Neural progenitor cell (in vitro differentiated cells): ENCODE data around the gene PARD3B. TPM values are rescaled to one million over a fixed set of nuclear protein-coding genes. Genes with fewer than 3 reads are reported as not detected.

Experiments
- DNase-seq: peaks from one replicate; pipeline ENCODE4 v3.0.0-alpha.2; 2016; ENCODE audit warnings: low spot score
- H2AFZ ChIP-seq: fragments of 200-600 bp; sonication (generic); replicated peaks from 2 replicates; pipeline ENCODE4 v1.6.1; 2016; ENCODE audit warnings: antibody characterized with exemption
- H3F3A ChIP-seq: fragments of 200-600 bp; sonication (generic); 2 replicates; pipeline ENCODE4 v1.6.1; 2016; ENCODE audit warnings: antibody characterized with exemption, low read depth
- H3K27ac ChIP-seq: fragments of 200-600 bp; sonication (generic); 2 replicates; pipeline ENCODE4 v1.5.1; 2016; ENCODE audit warnings: mild to moderate bottlenecking
- H3K27me3 ChIP-seq: fragments of 200-600 bp; sonication (generic); 2 replicates; pipeline ENCODE4 v1.6.1; 2016; ENCODE audit warnings: mild to moderate bottlenecking, moderate library complexity
- H3K36me3 ChIP-seq: fragments of 200-600 bp; sonication (generic); 2 replicates; pipeline ENCODE4 v1.5.1; 2016
- H3K4me1 ChIP-seq: fragments of 200-600 bp; sonication (generic); 2 replicates; pipeline ENCODE4 v1.6.1; 2016; ENCODE audit warnings: mixed run types
- H3K4me2 ChIP-seq: fragments of 200-600 bp; sonication (generic); 2 replicates; pipeline ENCODE4 v1.6.1; 2016
- H3K4me3 ChIP-seq: fragments of 200-600 bp; sonication (generic); 2 replicates; pipeline ENCODE4 v1.5.1; 2016
- H3K79me2 ChIP-seq: fragments of 200-600 bp; sonication (generic); 2 replicates; pipeline ENCODE4 v1.6.1; 2016; ENCODE audit warnings: low read depth
- H3K9ac ChIP-seq: fragments of 200-600 bp; sonication (generic); 2 replicates; pipeline ENCODE4 v1.6.1; 2016
- H3K9me3 ChIP-seq: fragments of 200-600 bp; sonication (generic); 2 replicates; pipeline ENCODE4 v1.5.1; 2016; ENCODE audit warnings: low read depth
- H4K20me1 ChIP-seq: fragments of 200-600 bp; sonication (generic); 2 replicates; pipeline ENCODE4 v1.6.1; 2016; ENCODE audit warnings: low read depth
- H3K27ac Mint-ChIP-seq: 3 replicates; pipeline ENCODE4 v1.8.0; 2021; ENCODE audit warnings: mixed read lengths
- H3K27me3 Mint-ChIP-seq: 2 replicates; pipeline ENCODE4 v1.8.0; 2022; ENCODE audit warnings: low read depth, mild to moderate bottlenecking, inconsistent platforms, moderate library complexity, mixed read lengths; ENCODE audit not compliant: insufficient read depth
- H3K36me3 Mint-ChIP-seq: 3 replicates; pipeline ENCODE4 v1.8.0; 2021; ENCODE audit warnings: mixed read lengths
- H3K4me1 Mint-ChIP-seq: 3 replicates; pipeline ENCODE4 v1.8.0; 2021; ENCODE audit warnings: mixed read lengths
- H3K4me3 Mint-ChIP-seq: 3 replicates; pipeline ENCODE4 v1.8.0; 2021; ENCODE audit warnings: mild to moderate bottlenecking, moderate library complexity, mixed read lengths
- H3K9me3 Mint-ChIP-seq: 3 replicates; pipeline ENCODE4 v1.8.0; 2020; ENCODE audit warnings: mixed read lengths
- EZH2 ChIP-seq: fragments of 200-600 bp; sonication (generic); IDR thresholded peaks from 2 replicates; pipeline ENCODE4 v1.6.1; 2017; ENCODE audit warnings: antibody characterized with exemption, mild to moderate bottlenecking, moderate library complexity
- EZH2phosphoT487 ChIP-seq: fragments of 200-600 bp; sonication (generic); IDR thresholded peaks from 2 replicates; pipeline ENCODE4 v1.6.1; 2017; ENCODE audit warnings: antibody characterized with exemption
- total RNA-seq: library from RNA; depleted of rRNA; stranded (reverse); fragments of >200 nt; gene quantifications from 2 replicates; pipeline ENCODE4 v1.2.3, GENCODE V29; 2015; ENCODE audit warnings: low replicate concordance
- TF ChIP-seq, protein P1 (sequence below): fragments of 200-600 bp; sonication (generic); IDR thresholded peaks from 2 replicates; pipeline ENCODE4 v1.5.1; 2017; ENCODE audit warnings: antibody characterized with exemption, mild to moderate bottlenecking

The PARD3B gene
- total RNA-seq, 1 donor from 2014 or later = 8.4 TPM

DNA sequence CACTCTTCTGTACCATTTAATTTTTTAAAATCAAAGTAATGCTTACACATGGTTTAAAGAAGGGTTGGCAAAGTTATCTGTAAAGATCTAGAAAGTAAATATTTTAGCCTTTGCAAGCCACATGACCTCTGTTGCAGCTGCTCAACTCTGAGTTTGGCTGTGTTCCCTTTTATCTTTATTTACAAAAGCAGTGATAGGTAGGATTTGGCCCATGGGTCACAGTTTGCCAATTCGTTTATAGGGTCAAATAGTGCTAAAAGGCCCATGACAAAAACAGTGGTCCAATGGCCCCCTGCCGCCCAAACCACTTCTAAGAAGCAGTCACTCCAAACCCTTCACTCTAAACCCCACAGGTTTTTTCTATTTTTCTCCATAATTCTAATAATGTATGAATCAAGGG is 124.8 kb downstream of the PARD3B start:
- no peak for DNase-seq
- Histone ChIP-seq H3K4me1 (peaks cover 10% of the 10 kb centered on the region), H3K27me3 (no peaks in the 10 kb centered on the region), H2AFZ (no peak overlapping the region), H3K79me2 (no peaks in the 10 kb centered on the region), H3K9ac (no peak overlapping the region), H3K27ac (no peak overlapping the region), H3K36me3 (no peaks in the 10 kb centered on the region), H3K9me3 (no peaks in the 10 kb centered on the region), H4K20me1 (no peaks in the 10 kb centered on the region), H3F3A (no peaks in the 10 kb centered on the region), H3K4me3 (no peak overlapping the region), H3K4me2 (no peak overlapping the region)
- no peaks in the 10 kb centered on the region for H3K36me3 Mint-ChIP-seq
- TF ChIP-seq, protein P1, sequence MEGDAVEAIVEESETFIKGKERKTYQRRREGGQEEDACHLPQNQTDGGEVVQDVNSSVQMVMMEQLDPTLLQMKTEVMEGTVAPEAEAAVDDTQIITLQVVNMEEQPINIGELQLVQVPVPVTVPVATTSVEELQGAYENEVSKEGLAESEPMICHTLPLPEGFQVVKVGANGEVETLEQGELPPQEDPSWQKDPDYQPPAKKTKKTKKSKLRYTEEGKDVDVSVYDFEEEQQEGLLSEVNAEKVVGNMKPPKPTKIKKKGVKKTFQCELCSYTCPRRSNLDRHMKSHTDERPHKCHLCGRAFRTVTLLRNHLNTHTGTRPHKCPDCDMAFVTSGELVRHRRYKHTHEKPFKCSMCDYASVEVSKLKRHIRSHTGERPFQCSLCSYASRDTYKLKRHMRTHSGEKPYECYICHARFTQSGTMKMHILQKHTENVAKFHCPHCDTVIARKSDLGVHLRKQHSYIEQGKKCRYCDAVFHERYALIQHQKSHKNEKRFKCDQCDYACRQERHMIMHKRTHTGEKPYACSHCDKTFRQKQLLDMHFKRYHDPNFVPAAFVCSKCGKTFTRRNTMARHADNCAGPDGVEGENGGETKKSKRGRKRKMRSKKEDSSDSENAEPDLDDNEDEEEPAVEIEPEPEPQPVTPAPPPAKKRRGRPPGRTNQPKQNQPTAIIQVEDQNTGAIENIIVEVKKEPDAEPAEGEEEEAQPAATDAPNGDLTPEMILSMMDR = no peak
- TF ChIP-seq EZH2phosphoT487 (no peak), EZH2 (no peak)
- peaks cover 3% of the 10 kb centered on the region for H3K4me1 Mint-ChIP-seq
- peaks cover 3% of the 10 kb centered on the region for H3K27me3 Mint-ChIP-seq
- no peaks in the 10 kb centered on the region for H3K9me3 Mint-ChIP-seq
- no peak overlapping the region for H3K4me3 Mint-ChIP-seq
- H3K27ac Mint-ChIP-seq = no peak overlapping the region

DNA sequence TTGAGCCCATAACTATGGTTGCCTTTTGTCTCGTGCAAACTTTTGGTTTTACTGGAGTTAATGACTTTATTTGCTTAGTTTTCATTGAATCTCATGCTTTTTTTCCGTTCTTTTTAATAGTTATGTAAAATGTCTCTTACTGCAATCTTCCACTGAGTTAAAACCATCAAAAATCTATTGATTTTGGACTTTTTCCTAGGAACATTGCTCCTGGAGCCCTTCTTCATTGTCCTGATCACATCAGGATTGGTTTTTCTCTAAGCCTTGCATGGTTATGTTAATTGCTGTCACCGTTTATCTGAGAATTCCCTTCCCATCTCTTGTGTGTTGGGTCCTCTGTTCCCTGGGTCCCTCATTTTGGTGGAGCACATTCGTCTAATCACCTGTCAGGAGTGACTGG is 125.5 kb downstream of the PARD3B start:
- no peak for TF ChIP-seq EZH2
- TF ChIP-seq, protein P1 = no peak
- no peak for TF ChIP-seq EZH2phosphoT487
- H2AFZ ChIP-seq = no peak overlapping the region
- H3K4me3 ChIP-seq = no peak overlapping the region
- no peaks in the 10 kb centered on the region for H3K79me2 ChIP-seq
- H3K9ac ChIP-seq = no peak overlapping the region
- no peak overlapping the region for H3K27ac Mint-ChIP-seq
- H3K27ac ChIP-seq = no peak overlapping the region
- H3K4me3 Mint-ChIP-seq = no peak overlapping the region
- no peaks in the 10 kb centered on the region for H3K9me3 Mint-ChIP-seq
- peaks cover 3% of the 10 kb centered on the region for H3K27me3 Mint-ChIP-seq
- DNase-seq = no peak
- H3F3A ChIP-seq = no peaks in the 10 kb centered on the region
- H3K4me1 ChIP-seq = peaks cover 10% of the 10 kb centered on the region
- no peaks in the 10 kb centered on the region for H3K36me3 Mint-ChIP-seq
- peaks cover 3% of the 10 kb centered on the region for H3K4me1 Mint-ChIP-seq
- no peak overlapping the region for H3K4me2 ChIP-seq
- H3K27me3 ChIP-seq = no peaks in the 10 kb centered on the region
- no peaks in the 10 kb centered on the region for H3K36me3 ChIP-seq
- no peaks in the 10 kb centered on the region for H4K20me1 ChIP-seq
- H3K9me3 ChIP-seq = no peaks in the 10 kb centered on the region

DNA sequence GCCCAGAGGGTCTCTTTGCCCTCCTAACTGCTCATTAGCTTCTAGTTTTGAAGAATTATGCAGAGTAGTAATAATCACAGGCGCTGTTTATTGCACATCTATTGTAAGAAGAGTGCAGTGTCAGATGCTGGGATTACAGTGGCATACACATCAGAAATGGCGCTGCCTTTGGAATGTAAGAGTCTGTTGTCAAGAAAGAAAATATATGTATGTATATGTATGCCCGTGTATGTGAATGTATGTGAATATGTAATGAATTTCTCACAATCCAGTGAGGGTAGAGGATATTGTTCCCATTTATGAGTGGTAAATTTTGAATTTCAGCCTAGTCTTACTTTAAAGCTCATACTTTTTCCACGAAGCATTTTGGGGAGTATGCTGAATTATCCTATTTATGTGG is 127.5 kb downstream of the PARD3B start:
- H3K9me3 Mint-ChIP-seq = no peaks in the 10 kb centered on the region
- no peak for DNase-seq

More for the DNA sequence above, 127.5 kb downstream of the PARD3B start:
- no peaks in the 10 kb centered on the region for H3K9me3 ChIP-seq
- H2AFZ ChIP-seq = no peak overlapping the region
- no peak overlapping the region for H3K27ac ChIP-seq
- H3K4me3 ChIP-seq = no peak overlapping the region
- Mint-ChIP-seq H3K4me1 (peaks cover 3% of the 10 kb centered on the region), H3K27ac (no peak overlapping the region), H3K4me3 (no peak overlapping the region), H3K36me3 (no peaks in the 10 kb centered on the region), H3K27me3 (peaks cover 3% of the 10 kb centered on the region)
- H3K4me2 ChIP-seq = no peak overlapping the region
- no peak overlapping the region for H3K9ac ChIP-seq
- H3F3A ChIP-seq = no peaks in the 10 kb centered on the region
- no peaks in the 10 kb centered on the region for H3K27me3 ChIP-seq
- no peaks in the 10 kb centered on the region for H4K20me1 ChIP-seq
- TF ChIP-seq EZH2phosphoT487 = no peak
- no peak for TF ChIP-seq EZH2
- TF ChIP-seq, protein P1 = no peak
- H3K4me1 ChIP-seq = peaks cover 10% of the 10 kb centered on the region
- no peaks in the 10 kb centered on the region for H3K36me3 ChIP-seq
- no peaks in the 10 kb centered on the region for H3K79me2 ChIP-seq
